Sigmoid colon (tissue), 4 donors: ENCODE data around the gene RRP9.

Experiments used
- POLR2A ChIP-seq, 2 donors: fragments of 450-650 bp; IDR thresholded peaks; one replicate each; pipeline ENCODE4 v1.6.1; 2016; ENCODE audit warnings: antibody characterized with exemption in 2 of 2, mild to moderate bottlenecking in 2 of 2, moderate library complexity in 2 of 2
- POLR2AphosphoS5 ChIP-seq, 4 donors: sonication (generic); formaldehyde crosslinking; IDR thresholded peaks; one replicate each; pipeline ENCODE4 v1.6.1; 2017; ENCODE audit warnings: antibody characterized with exemption in 4 of 4
- TF ChIP-seq, protein P1 (sequence below), 4 experiments: fragments of 450-650 bp in 3 of 4; fragments of 200-600 bp in 1 of 4; IDR thresholded peaks; one replicate each; pipeline ENCODE4 v1.5.1; 2016 to 2019; ENCODE audit warnings: antibody characterized with exemption in 4 of 4, mild to moderate bottlenecking in 3 of 4, moderate library complexity in 2 of 4

DNA sequence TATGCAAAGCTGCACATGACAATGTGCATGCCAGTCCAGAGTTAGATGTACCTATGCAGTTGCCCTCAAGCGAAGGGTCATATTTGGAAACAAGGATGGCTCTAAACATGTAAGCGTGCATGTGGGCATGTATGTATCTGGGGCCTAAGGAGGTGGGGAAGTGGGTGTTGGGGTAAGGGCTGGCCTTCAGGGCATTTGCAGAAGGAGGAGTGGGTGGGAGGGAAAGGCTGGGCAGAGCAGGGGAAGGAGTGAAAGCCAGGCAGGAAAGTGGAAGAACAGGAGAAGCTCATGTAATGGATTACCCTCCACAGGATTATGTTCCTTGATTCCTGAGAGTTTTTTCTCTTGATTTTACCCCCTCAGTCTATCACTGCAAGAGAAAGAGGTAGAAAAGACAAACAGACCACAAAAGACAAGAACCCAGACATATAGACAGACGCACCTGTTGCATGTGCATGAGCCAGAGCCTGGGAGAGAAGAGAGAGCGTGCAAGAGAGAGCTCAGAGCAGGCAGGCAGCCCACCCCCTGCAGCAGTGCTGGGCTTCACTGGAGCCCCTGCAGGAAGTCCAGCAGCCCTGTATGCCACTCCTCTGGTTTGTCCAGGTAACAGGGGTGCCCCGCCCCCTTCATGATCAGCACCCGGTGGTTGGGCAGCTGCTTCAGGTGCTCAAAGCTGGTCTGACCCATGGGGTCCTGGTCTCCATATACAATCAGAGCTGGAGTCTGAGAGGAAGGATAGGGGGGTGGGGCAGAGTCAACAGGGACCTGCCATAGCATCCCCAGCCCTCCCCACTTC lies 27.4 kb upstream of the RRP9 start:
- TF ChIP-seq, protein P1, sequence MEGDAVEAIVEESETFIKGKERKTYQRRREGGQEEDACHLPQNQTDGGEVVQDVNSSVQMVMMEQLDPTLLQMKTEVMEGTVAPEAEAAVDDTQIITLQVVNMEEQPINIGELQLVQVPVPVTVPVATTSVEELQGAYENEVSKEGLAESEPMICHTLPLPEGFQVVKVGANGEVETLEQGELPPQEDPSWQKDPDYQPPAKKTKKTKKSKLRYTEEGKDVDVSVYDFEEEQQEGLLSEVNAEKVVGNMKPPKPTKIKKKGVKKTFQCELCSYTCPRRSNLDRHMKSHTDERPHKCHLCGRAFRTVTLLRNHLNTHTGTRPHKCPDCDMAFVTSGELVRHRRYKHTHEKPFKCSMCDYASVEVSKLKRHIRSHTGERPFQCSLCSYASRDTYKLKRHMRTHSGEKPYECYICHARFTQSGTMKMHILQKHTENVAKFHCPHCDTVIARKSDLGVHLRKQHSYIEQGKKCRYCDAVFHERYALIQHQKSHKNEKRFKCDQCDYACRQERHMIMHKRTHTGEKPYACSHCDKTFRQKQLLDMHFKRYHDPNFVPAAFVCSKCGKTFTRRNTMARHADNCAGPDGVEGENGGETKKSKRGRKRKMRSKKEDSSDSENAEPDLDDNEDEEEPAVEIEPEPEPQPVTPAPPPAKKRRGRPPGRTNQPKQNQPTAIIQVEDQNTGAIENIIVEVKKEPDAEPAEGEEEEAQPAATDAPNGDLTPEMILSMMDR (IDR thresholded peaks at IDR 0.05), result no peak
- TF ChIP-seq POLR2A (IDR thresholded peaks at IDR 0.05) (no peak), POLR2AphosphoS5 (IDR thresholded peaks at IDR 0.05) (no peak)
